PC-9 (cell line): Measurements from ENCODE around the gene HKDC1. TPM values are rescaled to one million over a fixed set of nuclear protein-coding genes. Genes with fewer than 3 reads are reported as not detected.
"Not testable (repeated sequence)": the region's sequence is repeated elsewhere in the genome, so short reads cannot be mapped to it uniquely, and the experiment has no call there.

Experiments used
- BruUV-seq: library from RNA; stranded (reverse); fragments of 400-500 nt; replicated peaks from 2 replicates; lab custom pipeline; 2021; lab: Mats Ljungman, UMichigan
- CTCF ChIA-PET: fragments of 300-600 bp; sonication (Branson Sonifier 250); formaldehyde crosslinking; loops from one replicate; lab custom pipeline; 2022; ENCODE audit warnings: antibody characterized with exemption; lab: Charles Lee
- POLR2A ChIA-PET: fragments of 300-600 bp; sonication (Branson Sonifier 250); formaldehyde crosslinking; loops from one replicate; lab custom pipeline; 2022; ENCODE audit warnings: antibody characterized with exemption; ENCODE audit not compliant: unreplicated experiment; lab: Charles Lee
- DNase-seq, 2 experiments: peaks; one replicate each; pipeline versions ENCODE4 v3.0.0 to v3.0.0-alpha.2; 2015 to 2022; ENCODE audit warnings: mixed read lengths in 1 of 2
- H2AFZ ChIP-seq: fragments of 200-600 bp; sonication (generic); 2 replicates; pipeline ENCODE4 v1.8.1; 2017; ENCODE audit warnings: antibody characterized with exemption
- H3F3A ChIP-seq: fragments of 200-600 bp; sonication (generic); 2 replicates; pipeline ENCODE4 v1.8.1; 2017; ENCODE audit warnings: antibody characterized with exemption, mild to moderate bottlenecking, low read depth; ENCODE audit not compliant: insufficient read depth
- H3K27ac ChIP-seq: fragments of 200-600 bp; sonication (generic); 2 replicates; pipeline ENCODE4 v1.6.1; 2016; ENCODE audit warnings: mixed run types
- H3K27me3 ChIP-seq: fragments of 200-600 bp; sonication (generic); 2 replicates; pipeline ENCODE4 v1.6.1; 2016; ENCODE audit warnings: low read depth, mixed run types; ENCODE audit not compliant: insufficient read depth
- H3K36me3 ChIP-seq: fragments of 200-600 bp; sonication (generic); 2 replicates; pipeline ENCODE4 v1.6.1; 2016; ENCODE audit warnings: low read depth, mixed run types
- H3K4me1 ChIP-seq: fragments of 200-600 bp; sonication (generic); replicated peaks from 2 replicates; pipeline ENCODE4 v1.6.1; 2016; ENCODE audit warnings: mixed run types; ENCODE audit not compliant: insufficient read depth
- H3K4me2 ChIP-seq: fragments of 200-600 bp; sonication (generic); 2 replicates; pipeline ENCODE4 v1.6.1; 2017; ENCODE audit warnings: mixed run types
- H3K4me3 ChIP-seq: fragments of 200-600 bp; sonication (generic); 2 replicates; pipeline ENCODE4 v1.6.1; 2016; ENCODE audit warnings: mixed run types
- H3K79me2 ChIP-seq: fragments of 200-600 bp; sonication (generic); 2 replicates; pipeline ENCODE4 v1.6.1; 2017; ENCODE audit warnings: low read depth, mixed run types
- H3K9me2 ChIP-seq: fragments of 200-600 bp; sonication (generic); 2 replicates; pipeline ENCODE4 v1.8.1; 2017; ENCODE audit warnings: mild to moderate bottlenecking; ENCODE audit not compliant: insufficient read depth
- H3K9me3 ChIP-seq: fragments of 200-600 bp; sonication (generic); 2 replicates; pipeline ENCODE4 v1.8.1; 2016; ENCODE audit warnings: low read depth; ENCODE audit not compliant: insufficient read depth
- H4K20me1 ChIP-seq: fragments of 200-600 bp; sonication (generic); 2 replicates; pipeline ENCODE4 v1.8.1; 2017; ENCODE audit not compliant: insufficient read depth
- CTCF ChIP-seq: fragments of 200-600 bp; sonication (generic); conservative IDR thresholded peaks from 2 replicates; pipeline ENCODE4 v1.6.1; 2017; ENCODE audit warnings: mixed run types, antibody characterized with exemption, mild to moderate bottlenecking, moderate library complexity
- EZH2 ChIP-seq: fragments of 200-600 bp; sonication (generic); IDR thresholded peaks from 2 replicates; pipeline ENCODE4 v1.8.0; 2017; ENCODE audit warnings: antibody characterized with exemption, low read depth
- intact Hi-C: fragments of 100-400 bp; cut with micrococcal nuclease; formaldehyde crosslinking; loops from one replicate; pipeline ENCODE4 v1.10.0; 2022; ENCODE audit not compliant: unreplicated experiment
- total RNA-seq: library from RNA; stranded (reverse); gene quantifications from 2 replicates; pipeline ENCODE4 v1.2.3, GENCODE V29; 2021

The HKDC1 gene
- total RNA-seq, 1 experiment from 2014 or later: 173 TPM

- DNase-seq: no peak
- Histone ChIP-seq H3K4me1 (peaks cover 15% of the 10 kb centered on the region), H3K27ac (no peak overlapping the region), H3F3A (0 out of 2 replicates have a peak, but pooled peaks cover 3% of the 10 kb centered on the region), H3K4me3 (no peak overlapping the region), H3K27me3 (no peaks in the 10 kb centered on the region), H3K36me3 (no peaks in the 10 kb centered on the region), H3K79me2 (no peaks in the 10 kb centered on the region), H3K4me2 (no peak overlapping the region), H2AFZ (no peak overlapping the region), H4K20me1 (no peaks in the 10 kb centered on the region), H3K9me3 (no peaks in the 10 kb centered on the region), H3K9me2 (no peaks in the 10 kb centered on the region)
- ChIA-PET CTCF (no interaction called here), POLR2A (no interaction called here)
- BruUV-seq: no TSS peak
- TF ChIP-seq CTCF (no peak), EZH2 (no peak)
- intact Hi-C loops: no loop called here
Measured at GRCh38 chr10:69306421-69306820, 86.3 kb downstream of the HKDC1 start.

GRCh38 chr10:69307434-69307833, 87.3 kb downstream of the HKDC1 start:
- H3K4me2 ChIP-seq: no peak overlapping the region
- H3F3A ChIP-seq: 0 out of 2 replicates have a peak, but pooled peaks cover 3% of the 10 kb centered on the region
- ChIA-PET POLR2A (interaction anchor here (0.6 kb wide), 1 partner anchor 12 kb away, joined by 4 read pairs; no protein-coding TSS in a partner anchor), CTCF (no interaction called here)
- no peaks in the 10 kb centered on the region for H3K9me2 ChIP-seq
- no peaks in the 10 kb centered on the region for H4K20me1 ChIP-seq
- DNase-seq: no peak
- H3K9me3 ChIP-seq: no peaks in the 10 kb centered on the region
- no peak for TF ChIP-seq EZH2
- TF ChIP-seq CTCF: no peak
- H3K27me3 ChIP-seq: no peaks in the 10 kb centered on the region
- no peak overlapping the region for H3K4me3 ChIP-seq
- no peak overlapping the region for H3K27ac ChIP-seq
- no peaks in the 10 kb centered on the region for H3K79me2 ChIP-seq
- H2AFZ ChIP-seq: no peak overlapping the region
- intact Hi-C loops: no loop called here
- H3K4me1 ChIP-seq: peaks cover 15% of the 10 kb centered on the region
- H3K36me3 ChIP-seq: no peaks in the 10 kb centered on the region
- no TSS peak for BruUV-seq

GRCh38 chr10:69308304-69308703, 88.2 kb downstream of the HKDC1 start:
- BruUV-seq, CTCF ChIA-PET, H2AFZ ChIP-seq, H3K9me2 ChIP-seq, intact Hi-C loops, H3K36me3 ChIP-seq, H3K4me2 ChIP-seq, H3K4me3 ChIP-seq, H3K27ac ChIP-seq, H3K27me3 ChIP-seq, H3F3A ChIP-seq, DNase-seq, H3K4me1 ChIP-seq, H3K9me3 ChIP-seq, H4K20me1 ChIP-seq, POLR2A ChIA-PET, H3K79me2 ChIP-seq: not testable (repeated sequence)

GRCh38 chr10:69311309-69311708, 91.2 kb downstream of the HKDC1 start:
- H3K9me3 ChIP-seq: no peaks in the 10 kb centered on the region
- H2AFZ ChIP-seq: no peak overlapping the region
- POLR2A ChIA-PET: no interaction called here
- no peaks in the 10 kb centered on the region for H3K27me3 ChIP-seq
- no peak overlapping the region for H3K4me3 ChIP-seq
- peaks cover 17% of the 10 kb centered on the region for H3K4me1 ChIP-seq
- peaks cover 8% of the 10 kb centered on the region; the same call in 1 of the 2 replicates for H3F3A ChIP-seq
- BruUV-seq: no TSS peak
- no peak for DNase-seq
- H3K4me2 ChIP-seq: no peak overlapping the region
- H4K20me1 ChIP-seq: no peaks in the 10 kb centered on the region
- CTCF ChIA-PET: no interaction called here
- H3K36me3 ChIP-seq: no peaks in the 10 kb centered on the region
- no peak overlapping the region for H3K27ac ChIP-seq
- intact Hi-C loops: no loop called here
- TF ChIP-seq EZH2 (no peak), CTCF (no peak)
- no peaks in the 10 kb centered on the region for H3K79me2 ChIP-seq
- H3K9me2 ChIP-seq: no peaks in the 10 kb centered on the region
